Measurements from ENCODE around the gene MYO5C.

Gene MYO5C

DNA sequence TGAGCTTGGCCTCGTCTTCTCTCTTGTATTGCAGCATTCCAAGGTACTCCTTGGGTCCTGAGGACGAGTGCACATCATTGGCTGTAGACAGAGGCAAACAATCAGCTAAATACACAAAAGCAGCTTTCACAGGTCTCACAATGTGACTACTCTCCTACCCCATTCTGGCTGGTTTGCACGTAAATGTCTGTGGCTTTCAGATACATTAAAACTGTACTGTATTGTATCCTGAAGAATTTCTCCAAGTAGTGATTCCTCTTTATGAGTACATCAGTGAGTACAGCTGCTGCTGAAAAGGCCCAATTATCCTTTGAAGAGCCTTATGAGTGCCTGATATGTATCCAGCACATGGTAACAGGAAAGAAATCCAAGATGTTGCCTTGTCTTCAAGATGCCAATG lies 82.4 kb downstream of the MYO5C start:
- no peak for DNase-seq (ENCODE audit: low read depth in 2 of 2)

DNA sequence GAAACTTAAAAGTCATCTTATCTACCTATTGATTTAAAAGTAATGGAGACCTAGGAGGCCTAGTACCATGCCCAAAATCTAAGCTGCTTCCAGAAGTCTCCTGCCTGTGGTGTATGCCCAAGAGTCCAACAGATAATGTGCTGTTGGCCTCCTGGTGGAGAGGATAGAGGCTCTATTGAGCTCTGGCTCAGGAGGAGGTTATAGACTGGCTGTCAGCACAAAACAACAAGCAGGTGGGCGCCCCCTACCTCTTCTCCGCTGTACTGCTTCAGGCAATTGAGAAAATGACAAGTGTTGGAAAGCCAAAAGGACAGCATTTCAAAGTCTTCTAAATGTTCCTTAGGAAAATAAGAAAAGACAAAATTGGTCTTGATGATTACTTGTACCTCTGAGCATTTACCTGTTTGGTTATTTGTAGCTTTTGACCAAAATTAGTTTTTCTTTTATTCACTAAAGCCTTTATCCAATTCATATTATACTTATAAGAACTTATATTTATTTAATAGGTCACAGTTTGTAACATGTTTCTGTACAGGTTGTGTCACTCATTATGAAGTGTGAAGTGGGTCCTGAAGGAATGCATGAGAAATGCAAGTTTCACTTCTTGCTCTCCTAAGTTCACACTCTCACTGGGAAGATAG lies 87.2 kb downstream of the MYO5C start:
- peak; percentile 36 to 59 for DNase-seq (ENCODE audit: low read depth in 2 of 2)

GRCh38 chr15:52207191-52207590 lies 88.4 kb downstream of the MYO5C start:
- DNase-seq (ENCODE audit: low read depth in 2 of 2) = no peak

DNA sequence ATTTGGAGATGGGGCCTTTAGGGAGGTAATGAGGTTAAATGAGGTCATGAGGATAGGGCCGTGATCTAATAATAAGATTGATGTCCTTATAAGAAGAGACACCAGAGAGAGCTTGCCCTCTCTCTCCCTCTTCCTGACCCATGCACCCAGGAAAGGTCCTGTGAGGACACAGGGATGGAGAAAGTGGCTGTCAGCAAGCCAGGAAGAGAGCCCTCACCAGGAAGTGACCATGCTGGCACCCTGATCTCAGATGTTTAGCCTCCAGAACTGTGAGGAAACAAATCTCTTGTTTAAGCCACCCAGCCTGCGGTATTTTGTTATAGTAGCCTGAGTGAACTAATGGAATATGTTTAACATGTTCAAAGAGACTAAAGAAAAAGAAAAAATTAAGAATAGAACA lies 89.2 kb downstream of the MYO5C start:
- DNase-seq (ENCODE audit: low read depth in 2 of 2) = no peak

DNA sequence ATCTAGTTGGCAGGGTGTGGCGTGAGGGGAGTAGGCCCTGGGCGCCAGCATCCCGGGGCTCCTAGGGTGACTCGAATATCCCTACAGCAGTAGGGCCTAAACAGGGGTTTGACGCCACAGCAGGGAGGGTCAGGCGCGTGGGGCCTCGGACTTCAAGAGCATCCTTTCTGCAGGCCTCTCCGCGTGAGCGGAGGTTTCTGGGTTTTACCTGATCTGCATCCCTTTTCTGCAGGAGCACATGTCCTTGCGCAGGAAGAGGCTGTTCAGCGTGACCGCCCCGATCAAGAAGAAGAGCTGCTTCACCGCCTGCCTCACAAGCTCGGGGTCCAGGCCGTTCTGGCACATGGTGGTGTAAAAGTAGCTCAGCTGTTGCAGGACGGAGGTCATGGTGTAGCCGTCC lies 90.9 kb downstream of the MYO5C start:
- no peak for DNase-seq (ENCODE audit: low read depth in 2 of 2)

DNA sequence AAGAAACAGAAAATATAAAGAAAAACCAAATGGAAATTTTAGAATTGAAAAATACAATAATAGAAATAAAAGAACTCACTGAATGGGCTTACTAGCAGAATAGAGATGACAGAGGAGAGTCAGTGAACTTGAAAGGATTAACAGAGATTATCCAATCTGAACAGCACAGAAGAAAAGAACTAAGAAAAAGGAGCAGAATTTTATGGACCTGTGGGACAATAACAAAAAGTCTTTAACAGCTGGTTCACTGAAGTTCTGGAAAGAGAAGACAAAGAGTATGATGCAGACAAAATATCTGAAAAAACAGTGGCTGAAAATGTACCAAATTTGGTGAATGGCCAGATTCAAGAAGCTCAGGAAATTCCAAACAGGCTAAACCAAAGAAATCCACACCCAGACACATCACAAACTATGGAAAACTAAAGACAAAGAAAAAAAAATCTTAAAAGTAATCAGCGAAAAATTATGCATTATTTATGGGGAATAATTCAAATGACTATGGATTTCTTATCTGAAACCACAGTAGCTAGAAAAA lies 94.7 kb downstream of the MYO5C start:
- no peak for DNase-seq (ENCODE audit: low read depth in 2 of 2)

DNA sequence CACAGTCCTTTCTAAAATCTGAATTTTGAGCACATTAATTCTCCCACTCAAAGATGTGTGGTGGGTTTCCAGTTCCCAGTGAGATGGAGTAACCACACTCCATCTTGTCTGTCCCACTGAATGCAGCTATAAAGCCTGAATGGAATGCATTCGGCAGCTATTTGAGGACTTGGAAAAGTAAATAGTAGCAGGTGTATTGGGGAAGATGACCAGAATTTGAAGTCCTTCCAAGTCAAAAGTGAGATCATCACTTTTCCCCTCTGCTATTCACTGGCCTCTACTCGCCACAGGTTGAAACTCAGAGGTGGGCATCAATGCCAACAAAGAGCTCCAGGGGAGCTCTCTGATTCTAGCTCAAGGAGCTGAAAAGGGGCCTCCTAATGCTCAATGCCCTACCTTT lies 96.3 kb downstream of the MYO5C start:
- DNase-seq (ENCODE audit: low read depth in 2 of 2) = no peak

DNA sequence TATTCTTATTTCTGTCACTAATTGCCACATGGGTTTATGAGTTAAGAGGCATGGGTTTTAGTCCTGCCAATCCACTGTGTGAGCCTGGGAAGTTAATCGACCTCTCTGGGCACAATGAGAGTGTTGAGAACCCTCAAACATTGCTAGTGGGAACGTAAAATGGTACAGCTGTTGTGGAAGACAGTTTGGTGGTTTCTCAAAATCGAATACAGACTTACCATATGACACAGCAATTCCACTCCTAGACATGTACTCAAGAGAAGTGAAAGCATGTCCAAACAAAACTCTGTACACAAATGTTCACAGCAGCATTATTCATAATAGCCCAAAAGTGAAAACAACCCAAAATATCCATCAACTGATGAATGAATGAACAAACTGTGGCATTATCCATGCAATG lies 98.7 kb downstream of the MYO5C start:
- DNase-seq (ENCODE audit: low read depth in 2 of 2) = no peak

- no peak for DNase-seq (ENCODE audit: low read depth in 2 of 2)
Observed at GRCh38 chr15:52193791-52194190, 101.8 kb downstream of the MYO5C start.

- DNase-seq (ENCODE audit: low read depth in 2 of 2) = no peak
Observed at GRCh38 chr15:52193321-52193720, 102.3 kb downstream of the MYO5C start.

GRCh38 chr15:52191207-52191606 lies 104.4 kb downstream of the MYO5C start, which contains the start of gene GNB5:
Gene GNB5 (minus strand): TSS chr15:52191392. CDS start chr15:52184676, 6,716 bp downstream.
- no peak for DNase-seq (ENCODE audit: low read depth in 2 of 2)

DNA sequence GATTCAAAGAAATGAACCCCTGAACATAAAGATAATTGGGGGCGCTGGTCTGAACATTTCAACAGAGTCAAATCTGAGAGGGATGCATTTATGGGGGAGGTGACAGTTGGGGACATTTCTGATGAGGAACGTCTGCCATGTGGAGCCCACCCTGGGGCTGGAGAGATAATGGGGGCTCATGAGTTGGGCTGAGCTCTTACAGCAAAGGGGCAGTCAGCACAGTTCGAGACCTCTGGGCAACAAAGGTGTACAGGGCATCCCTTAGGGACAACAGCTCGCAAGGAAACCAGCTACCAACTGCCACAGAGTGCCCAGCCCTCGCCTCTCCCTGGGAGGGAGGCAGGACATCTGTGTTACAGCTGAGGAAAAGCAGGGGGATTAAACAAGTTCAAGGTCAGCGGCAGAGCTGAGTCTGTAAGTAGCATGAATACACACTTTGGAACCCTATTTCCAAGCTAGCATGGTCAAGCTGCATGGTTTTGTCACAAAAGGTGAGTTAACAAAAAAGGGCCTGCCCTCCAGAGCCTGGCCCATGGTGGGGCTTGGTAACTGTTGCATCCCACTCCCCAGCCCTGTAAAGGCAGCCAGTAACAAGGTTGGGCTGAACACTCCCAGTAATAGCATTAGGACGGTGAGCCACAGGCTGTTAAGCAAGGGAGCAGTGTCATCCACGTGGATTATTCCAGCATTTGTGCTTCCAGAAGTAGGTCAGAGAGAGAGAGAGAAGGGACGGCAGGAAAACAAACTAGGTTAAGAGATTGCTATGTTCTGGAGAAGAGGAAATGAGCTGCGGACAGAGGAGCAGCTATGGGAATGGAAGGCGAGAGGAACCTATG lies 108.7 kb downstream of the MYO5C start:
- DNase-seq (ENCODE audit: low read depth in 2 of 2) = no peak

DNA sequence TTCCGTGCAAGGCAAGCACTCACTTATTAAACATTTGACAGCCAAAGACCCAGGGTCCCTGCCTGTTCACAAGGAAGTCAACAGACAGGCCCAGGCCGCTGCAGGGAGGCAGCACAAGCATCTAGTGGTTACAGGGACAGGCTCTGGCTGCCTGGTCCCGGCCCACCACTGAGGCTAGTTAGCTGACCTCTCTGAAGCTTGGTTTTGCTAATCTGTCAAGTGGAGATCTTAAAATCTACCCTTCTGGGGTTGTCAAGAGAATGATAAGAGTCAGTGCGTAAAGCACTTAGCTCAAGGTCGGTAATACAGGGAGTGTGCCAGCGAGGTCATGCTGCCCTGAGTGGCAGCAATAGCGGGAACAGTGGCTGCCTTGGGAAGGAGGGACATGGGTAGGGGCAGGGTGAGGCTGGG lies 110.4 kb downstream of the MYO5C start:
- DNase-seq (ENCODE audit: low read depth in 2 of 2) = no peak

DNA sequence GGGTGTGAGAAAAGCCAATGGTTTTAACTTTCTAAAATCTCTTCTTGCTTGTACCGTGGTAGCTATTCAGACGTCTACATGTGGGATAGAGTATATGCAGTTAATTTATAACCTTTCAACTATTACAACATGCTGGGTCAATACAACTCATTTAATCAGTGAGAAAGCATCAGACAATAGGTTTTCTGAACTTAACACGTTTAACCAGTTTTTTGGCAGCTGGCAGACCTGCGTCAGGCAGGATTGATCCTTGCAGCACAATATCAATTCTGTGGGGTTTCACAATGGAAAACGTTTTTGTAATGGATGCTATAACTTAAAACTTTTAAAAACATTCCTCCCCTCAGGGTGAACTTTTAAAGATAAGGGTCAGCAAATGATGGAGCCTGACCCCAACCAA lies 110.9 kb downstream of the MYO5C start:
- DNase-seq (ENCODE audit: low read depth in 2 of 2) = no peak

GRCh38 chr15:52183562-52184173 lies 111.9 kb downstream of the MYO5C start:
- no peak for DNase-seq (ENCODE audit: low read depth in 2 of 2)

DNA sequence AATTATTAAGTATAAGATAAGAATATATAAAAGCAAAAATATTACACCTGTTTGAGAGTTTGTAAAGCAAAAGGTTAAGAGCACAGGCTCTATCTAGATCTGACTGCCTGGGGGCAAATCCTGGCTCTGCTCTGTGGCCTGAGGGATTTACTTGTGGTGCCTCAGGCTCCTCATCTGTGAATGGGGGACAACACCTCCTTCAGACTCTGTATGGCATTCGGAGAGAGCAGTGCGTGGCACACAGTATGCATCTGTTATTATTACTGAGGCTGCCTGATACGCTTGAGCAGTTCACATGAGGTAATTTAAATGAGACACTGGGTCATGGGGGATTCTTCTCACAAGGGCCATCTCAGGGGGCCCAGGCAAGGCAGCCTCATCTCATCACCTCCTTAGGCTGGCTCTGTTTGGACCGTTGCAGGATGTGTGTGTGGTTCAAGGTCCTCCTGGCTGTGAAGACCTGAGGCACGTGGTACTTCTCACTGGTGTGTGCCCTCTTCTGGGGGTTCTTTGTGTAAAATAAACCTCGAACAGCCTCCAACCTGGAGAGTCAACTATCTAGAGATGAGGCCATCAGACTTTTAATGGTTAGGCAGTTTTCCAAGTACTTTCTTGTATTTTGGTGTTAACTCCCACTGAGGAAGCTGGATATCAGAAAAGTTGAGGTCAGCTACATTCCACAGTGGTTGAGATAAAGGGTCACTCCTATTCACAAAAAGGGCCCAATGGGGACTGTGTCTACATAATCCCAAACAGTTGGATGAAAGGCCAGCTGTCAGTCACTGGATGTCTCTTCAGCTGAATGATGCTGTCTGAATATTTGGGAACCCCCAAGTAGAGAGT lies 113.4 kb downstream of the MYO5C start:
- DNase-seq (ENCODE audit: low read depth in 2 of 2) = no peak

DNA sequence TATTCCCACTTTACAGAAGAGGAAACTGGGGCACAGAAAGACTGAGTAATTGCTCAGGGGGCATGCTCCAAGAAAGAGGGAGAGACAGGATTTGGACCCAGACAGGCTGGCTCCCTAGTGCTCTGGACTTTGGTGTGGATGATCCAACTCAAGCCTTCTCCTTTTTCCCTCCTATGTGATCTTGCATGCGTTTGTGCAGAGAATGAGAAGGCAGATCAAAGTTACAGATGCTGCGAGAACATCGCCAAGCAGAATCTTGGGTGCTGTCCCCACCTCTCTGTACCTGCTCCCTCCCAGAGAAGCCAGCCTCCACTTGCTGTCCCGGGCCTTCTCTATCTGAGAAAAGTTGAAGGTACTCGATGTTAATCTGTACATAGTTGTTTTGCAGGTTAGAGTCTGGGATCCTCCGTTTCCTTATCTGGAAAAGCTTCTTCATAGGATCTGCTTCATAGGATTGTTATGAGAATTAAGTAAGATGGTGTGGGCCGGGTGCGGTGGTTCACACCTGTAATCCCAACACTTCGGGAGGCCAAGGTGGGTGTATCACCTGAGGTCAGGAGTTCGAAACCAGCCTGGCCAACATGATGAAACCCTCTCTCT lies 114.7 kb downstream of the MYO5C start:
- no peak for DNase-seq (ENCODE audit: low read depth in 2 of 2)

- peak in 1 of 2 donors; percentile 4 for DNase-seq (ENCODE audit: low read depth in 2 of 2)
Observed at GRCh38 chr15:52180196-52180835, 115.3 kb downstream of the MYO5C start.

DNA sequence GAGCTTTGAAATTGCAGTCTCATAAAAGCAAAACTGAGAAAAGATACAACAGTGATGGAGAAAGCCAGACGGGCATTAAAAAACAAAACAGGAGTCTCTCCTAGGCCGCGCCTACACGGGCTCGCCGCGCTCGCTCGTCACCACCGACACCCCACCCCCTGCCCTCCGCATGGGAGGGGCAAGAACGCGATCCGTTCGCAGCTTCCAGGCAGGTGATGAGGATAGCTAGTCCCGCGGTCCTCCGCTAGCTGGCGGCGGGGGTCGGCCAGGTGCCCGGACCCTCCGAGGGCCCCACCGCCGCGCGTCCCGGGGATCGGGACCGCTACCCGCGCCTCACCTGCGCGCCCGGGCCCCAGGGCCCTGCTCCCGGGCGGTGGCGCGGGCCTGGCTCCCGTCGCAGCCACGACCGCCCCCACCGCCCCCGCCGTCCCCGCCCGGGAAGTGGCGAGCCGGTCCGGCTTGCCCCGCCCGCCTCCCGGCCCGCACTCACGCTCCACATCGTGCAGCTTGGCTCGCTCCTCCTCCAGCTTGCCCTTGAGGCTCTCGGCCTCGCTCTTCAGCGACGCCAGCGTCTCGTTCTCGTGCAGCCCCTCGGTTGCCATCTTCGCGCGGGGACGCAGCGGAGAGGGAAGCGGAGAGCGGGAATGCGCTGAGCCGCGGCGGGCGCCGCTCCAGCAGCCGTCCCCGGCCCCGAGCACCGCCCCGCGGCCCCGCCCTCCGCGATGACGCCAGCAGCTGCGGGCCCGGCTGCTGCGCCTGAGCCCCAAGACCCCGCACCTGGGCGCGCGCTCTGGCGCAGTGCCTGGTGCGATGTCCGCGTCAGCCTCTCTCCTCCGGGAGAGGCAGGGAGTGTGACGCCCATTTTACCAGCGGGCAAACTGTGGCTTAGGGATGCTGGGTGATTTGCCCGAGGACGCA lies 116.1 kb downstream of the MYO5C start:
- peak; percentile 81 to 82 for DNase-seq (ENCODE audit: low read depth in 2 of 2)

DNA sequence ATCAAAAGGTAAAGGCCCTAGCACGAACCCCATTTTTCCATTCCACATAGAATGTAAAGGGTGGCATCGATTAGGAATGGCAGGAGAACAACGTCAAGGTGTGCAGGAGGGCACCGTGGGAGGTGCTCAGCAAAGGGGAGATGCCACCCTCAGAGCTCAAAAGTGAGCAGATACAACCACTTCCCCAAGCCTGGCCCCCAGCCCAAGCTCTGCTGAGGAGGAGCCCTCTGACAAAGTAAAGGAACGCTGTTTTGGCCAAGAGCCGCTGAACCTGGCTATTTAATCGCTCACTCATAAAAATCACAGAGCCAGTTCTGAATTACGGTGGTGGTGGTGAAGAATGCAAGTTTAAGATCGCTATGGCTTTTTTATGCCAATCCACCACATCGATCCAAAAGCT lies 116.8 kb downstream of the MYO5C start:
- DNase-seq (ENCODE audit: low read depth in 2 of 2) = no peak
